GM18526 (cell line): Measurements from ENCODE around the gene UNC13A.

Experiments
- POLR2A ChIP-seq: IDR thresholded peaks from 3 replicates; pipeline ENCODE4 v1.6.1; 2011; ENCODE audit not compliant: insufficient read length; ENCODE audit errors: extremely low read depth

The UNC13A gene

GRCh38 chr19:17719730-17720400 is 31.7 kb upstream of the UNC13A start:
- no peak for TF ChIP-seq POLR2A

DNA sequence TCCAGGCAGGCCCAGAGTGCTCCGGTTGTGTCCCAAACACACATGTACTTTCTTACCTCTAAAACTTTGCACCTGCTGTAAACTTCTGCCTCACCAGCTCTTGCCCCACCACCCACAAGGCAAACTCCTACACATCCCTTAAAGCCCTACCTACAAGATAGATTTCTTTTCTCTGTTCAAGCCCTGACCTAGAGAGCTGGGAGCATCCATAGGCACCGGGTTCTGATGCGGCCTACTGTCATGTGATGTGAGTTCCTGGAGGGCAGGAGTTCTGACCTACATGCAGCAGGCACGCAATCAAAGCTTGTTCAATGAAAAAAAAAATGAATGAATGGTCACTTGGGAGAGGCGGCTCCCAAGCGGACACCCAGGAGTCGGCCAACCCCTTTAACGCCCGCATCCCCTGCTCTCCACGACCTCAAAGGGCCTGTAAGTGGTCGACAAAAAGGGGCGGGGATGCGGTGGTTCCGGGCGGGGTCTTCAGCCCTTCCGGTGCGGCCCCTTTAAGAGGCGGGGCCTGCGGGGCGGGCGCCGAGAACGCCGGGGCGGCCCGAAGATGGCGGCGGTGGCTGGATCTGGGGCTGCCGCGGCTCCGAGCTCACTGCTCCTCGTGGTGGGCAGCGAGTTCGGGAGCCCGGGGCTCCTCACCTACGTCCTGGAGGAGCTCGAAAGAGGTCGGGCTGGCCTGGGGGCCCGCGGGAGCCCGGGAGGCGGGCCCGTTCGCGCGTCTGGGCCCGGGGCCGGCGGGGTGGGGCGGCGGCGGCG is 31.0 kb upstream of the UNC13A start, which contains the start of gene MAP1S:
TSS of gene MAP1S (plus strand) at position 534 of the 765 bp plus-strand sequence. CDS start at position 557, 23 bp downstream.
- TF ChIP-seq POLR2A = peak; percentile 86

DNA sequence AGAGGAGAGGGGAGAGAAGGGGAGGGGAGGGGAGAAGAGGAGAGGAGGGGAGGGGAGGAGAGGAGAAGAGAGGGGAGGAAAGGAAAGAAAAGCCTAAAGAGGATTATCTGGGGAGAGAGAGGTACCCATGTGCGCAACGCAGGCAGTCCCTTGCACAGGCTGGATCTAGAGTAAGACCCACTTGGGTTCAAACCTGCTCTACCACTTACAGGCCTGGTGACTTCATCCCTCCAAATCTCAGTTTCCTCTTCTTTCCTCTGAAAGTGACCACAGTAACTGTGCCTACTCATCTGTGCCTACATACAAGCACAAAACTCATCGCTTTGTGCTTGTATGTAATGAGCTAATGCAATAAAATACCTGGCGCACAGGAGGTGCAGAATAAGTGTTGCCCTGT is 30.4 kb upstream of the UNC13A start:
- TF ChIP-seq POLR2A = no peak

- no peak for TF ChIP-seq POLR2A
Measured at GRCh38 chr19:17716309-17716929, 28.3 kb upstream of the UNC13A start.

DNA sequence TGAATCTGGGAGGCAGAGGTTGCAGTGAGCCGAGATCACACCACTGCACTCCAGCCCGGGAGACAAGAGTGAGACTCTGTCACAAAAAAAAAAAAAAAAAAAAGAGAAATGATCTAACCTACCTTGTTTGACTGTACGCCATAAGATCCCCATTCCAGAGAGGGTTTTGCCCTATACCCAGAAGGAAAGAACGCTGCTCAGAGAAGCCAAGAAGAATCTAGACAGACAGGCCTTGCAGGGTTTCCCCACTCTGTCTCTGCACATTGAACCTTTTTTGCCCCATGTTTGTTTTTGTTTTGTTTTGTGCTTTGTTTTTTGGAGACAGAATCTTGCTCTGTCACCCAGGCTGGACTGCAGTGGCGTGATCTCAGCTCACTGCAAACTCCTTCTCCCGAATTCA is 23.7 kb upstream of the UNC13A start:
- TF ChIP-seq POLR2A = no peak

- TF ChIP-seq POLR2A = no peak
Measured at GRCh38 chr19:17706750-17707181, 18.6 kb upstream of the UNC13A start.

- no peak for TF ChIP-seq POLR2A
Measured at GRCh38 chr19:17703824-17704463, 15.8 kb upstream of the UNC13A start.

GRCh38 chr19:17695198-17695597 is 7.0 kb upstream of the UNC13A start:
- TF ChIP-seq POLR2A = no peak

DNA sequence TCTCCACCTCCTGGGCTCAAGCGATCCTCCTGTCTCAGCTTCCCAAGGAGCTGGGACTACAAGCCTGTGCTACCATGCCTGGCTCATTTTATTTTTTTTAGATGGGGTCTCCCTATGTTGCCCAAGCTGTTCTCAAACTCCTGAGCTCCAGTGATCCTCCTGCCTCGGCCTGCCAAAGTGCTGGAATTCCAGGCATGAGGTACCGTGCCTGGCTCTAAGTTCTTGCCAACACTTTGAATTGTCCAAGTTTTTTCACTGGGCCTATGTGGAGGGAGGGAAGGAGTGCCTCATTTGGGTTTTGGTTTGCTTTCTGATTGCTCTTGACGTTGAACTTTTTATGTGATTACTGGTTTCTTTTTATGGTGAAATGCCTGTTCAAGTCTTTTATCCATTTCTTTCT is 4.4 kb upstream of the UNC13A start:
- no peak for TF ChIP-seq POLR2A

GRCh38 chr19:17688853-17689595 is 870 bp upstream of the UNC13A start:
- no peak for TF ChIP-seq POLR2A

DNA sequence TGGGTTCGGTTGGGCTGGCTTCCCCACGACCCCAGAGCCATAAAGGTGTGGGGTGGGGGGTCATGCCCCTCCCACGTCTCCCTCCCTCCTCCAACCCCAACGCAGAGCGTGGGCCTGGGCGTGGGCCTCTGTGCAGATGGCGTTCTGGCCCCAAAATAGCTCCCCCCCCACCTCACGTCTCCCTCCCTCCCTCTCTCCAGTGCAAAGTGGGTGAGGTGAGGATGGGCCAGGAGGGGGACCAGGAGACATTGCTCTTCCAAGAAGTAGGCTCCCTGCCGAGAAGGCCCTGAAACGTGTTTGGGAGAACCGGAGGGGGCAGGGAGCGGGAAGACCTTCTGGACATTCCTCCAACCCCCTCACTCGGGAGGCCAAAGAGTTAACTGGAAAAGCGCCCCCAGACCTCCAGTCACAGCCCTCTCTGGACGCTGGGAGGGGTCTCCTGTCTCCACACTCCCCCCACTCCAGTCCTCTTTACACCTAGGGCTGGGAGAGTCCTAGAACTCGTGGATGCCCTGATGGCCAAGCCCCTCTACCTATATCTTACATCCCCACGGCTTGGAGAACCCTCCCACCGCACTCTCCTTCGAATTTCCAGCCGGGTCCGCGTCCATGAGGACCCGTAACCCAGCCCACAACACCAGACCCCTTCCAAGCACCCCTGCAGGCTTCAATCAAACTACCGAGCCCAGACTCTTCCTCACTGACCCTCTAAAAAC is 855 bp downstream of the UNC13A start:
- no peak for TF ChIP-seq POLR2A

- TF ChIP-seq POLR2A = no peak
Measured at GRCh38 chr19:17686592-17687024, 1.5 kb downstream of the UNC13A start.

DNA sequence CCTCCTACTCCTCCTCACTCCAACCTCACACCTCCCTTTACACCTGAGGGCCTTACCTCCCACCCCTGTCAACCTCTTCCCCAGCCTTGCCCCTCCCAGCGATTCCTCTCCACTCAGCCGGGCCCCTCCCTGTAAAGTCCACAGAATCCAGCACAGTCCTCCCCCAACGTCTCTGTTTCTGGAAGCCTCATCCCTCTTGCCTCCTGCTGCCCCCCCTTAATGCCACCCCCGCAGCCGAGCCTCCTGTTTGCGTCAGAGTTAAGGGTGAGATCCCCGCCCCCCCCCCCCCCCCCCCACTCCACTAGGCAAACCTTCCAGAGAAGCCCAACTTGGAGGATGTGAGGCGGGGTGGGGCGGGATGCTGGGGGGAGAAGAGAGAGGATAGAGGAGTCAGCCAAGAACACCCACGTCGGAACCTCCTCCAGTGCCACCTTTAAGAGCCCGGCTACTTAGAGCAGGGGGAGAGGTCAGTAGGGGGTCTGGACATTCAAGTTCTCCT is 2.1 kb downstream of the UNC13A start:
- TF ChIP-seq POLR2A = no peak

DNA sequence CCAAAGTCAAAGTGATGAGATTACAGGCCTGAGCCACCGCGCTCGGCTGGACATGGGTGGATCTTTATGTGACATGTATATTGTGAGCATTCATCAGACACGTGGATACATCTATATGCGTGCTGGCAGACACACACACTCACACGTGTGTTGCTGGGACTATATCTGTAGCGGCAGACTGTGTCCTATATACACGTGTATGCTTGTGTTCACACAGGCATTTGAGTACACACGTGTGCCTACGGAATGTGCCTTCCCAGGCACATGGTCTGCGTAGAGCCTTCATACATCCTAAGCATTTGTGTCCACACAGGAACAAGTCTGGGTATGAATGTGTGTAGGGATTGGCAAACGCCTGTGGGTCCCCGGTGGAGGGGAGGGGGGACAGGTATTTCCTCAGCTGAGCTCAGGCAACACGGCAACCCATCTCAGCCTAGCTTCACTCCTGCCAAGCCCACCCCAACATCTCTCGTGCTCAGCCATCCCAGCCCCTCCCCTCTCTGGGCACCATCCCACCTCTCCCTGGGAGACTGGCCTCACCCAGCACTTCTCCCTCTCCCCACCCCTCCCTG is 2.6 kb downstream of the UNC13A start:
- no peak for TF ChIP-seq POLR2A

DNA sequence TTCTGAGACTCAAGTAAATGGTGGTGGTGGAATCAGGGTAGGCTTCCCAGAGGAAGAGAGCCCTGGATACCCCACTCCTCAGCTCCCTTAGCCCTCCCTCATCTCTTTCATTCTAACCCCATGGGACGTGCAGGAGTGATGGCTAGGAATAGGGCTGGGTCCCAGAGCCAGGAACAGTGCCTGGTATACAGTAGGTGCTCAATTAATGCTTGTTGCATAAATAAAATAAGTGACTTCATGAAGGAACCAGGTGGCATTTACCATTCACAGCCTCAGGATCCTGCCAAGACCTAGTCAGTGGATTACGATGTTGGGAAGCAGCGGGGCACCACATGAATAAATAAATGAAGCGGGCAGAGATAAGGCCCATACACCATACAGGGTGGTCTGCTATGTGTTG is 3.9 kb downstream of the UNC13A start:
- no peak for TF ChIP-seq POLR2A
